ENCODE results near the gene CFAP97.

The CFAP97 gene

GRCh38 chr4:185113340-185113739 lies 90.5 kb downstream of the CFAP97 start:
- H3K79me2 ChIP-seq, result no peaks in the 10 kb centered on the region
- no peak for TF ChIP-seq CTCF (IDR thresholded peaks at IDR 0.05)
- H3K9me3 ChIP-seq (ENCODE audit: control insufficient read depth, low read length), result no peaks in the 10 kb centered on the region
- peaks cover 5% of the 10 kb centered on the region for H3K4me1 ChIP-seq
- no peak overlapping the region for H3K9ac ChIP-seq
- no peak overlapping the region for H3K4me2 ChIP-seq (ENCODE audit: low read length)
- H3K36me3 ChIP-seq (ENCODE audit: control insufficient read depth, insufficient read depth, low read length), result no peaks in the 10 kb centered on the region
- no peak overlapping the region for H3K27ac ChIP-seq
- no peaks in the 10 kb centered on the region for H3K27me3 ChIP-seq (ENCODE audit: control insufficient read depth, insufficient read depth, low read length)
- H3K4me3 ChIP-seq (ENCODE audit: low read depth, low read length), result no peak overlapping the region
- no peak overlapping the region for H2AFZ ChIP-seq

GRCh38 chr4:185112104-185112503 lies 91.7 kb downstream of the CFAP97 start:
- no peaks in the 10 kb centered on the region for H3K27me3 ChIP-seq (ENCODE audit: control insufficient read depth, insufficient read depth, low read length)
- no peak overlapping the region for H3K9ac ChIP-seq
- H2AFZ ChIP-seq, result no peak overlapping the region
- H3K36me3 ChIP-seq (ENCODE audit: control insufficient read depth, insufficient read depth, low read length), result no peaks in the 10 kb centered on the region
- TF ChIP-seq CTCF (IDR thresholded peaks at IDR 0.05), result no peak
- H3K27ac ChIP-seq, result no peak overlapping the region
- H3K4me2 ChIP-seq (ENCODE audit: low read length), result no peak overlapping the region
- H3K9me3 ChIP-seq (ENCODE audit: control insufficient read depth, low read length), result no peaks in the 10 kb centered on the region
- peaks cover 5% of the 10 kb centered on the region for H3K4me1 ChIP-seq
- H3K4me3 ChIP-seq (ENCODE audit: low read depth, low read length), result no peak overlapping the region
- H3K79me2 ChIP-seq, result no peaks in the 10 kb centered on the region

GRCh38 chr4:185110375-185110823 lies 93.4 kb downstream of the CFAP97 start:
- Histone ChIP-seq H3K4me3 (ENCODE audit: low read depth, low read length) (no peak overlapping the region), H3K4me1 (peaks cover 5% of the 10 kb centered on the region), H3K9ac (no peak overlapping the region), H3K79me2 (no peaks in the 10 kb centered on the region), H3K9me3 (ENCODE audit: control insufficient read depth, low read length) (no peaks in the 10 kb centered on the region), H2AFZ (no peak overlapping the region), H3K27me3 (ENCODE audit: control insufficient read depth, insufficient read depth, low read length) (no peaks in the 10 kb centered on the region), H3K36me3 (ENCODE audit: control insufficient read depth, insufficient read depth, low read length) (no peaks in the 10 kb centered on the region), H3K27ac (no peak overlapping the region), H3K4me2 (ENCODE audit: low read length) (no peak overlapping the region)
- TF ChIP-seq CTCF (IDR thresholded peaks at IDR 0.05), result no peak

- TF ChIP-seq CTCF (IDR thresholded peaks at IDR 0.05), result no peak
- Histone ChIP-seq H3K36me3 (ENCODE audit: control insufficient read depth, insufficient read depth, low read length) (no peaks in the 10 kb centered on the region), H3K9ac (no peak overlapping the region), H2AFZ (no peak overlapping the region), H3K4me3 (ENCODE audit: low read depth, low read length) (no peak overlapping the region), H3K9me3 (ENCODE audit: control insufficient read depth, low read length) (no peaks in the 10 kb centered on the region), H3K27me3 (ENCODE audit: control insufficient read depth, insufficient read depth, low read length) (no peaks in the 10 kb centered on the region), H3K79me2 (no peaks in the 10 kb centered on the region), H3K4me2 (ENCODE audit: low read length) (no peak overlapping the region), H3K4me1 (peaks cover 5% of the 10 kb centered on the region), H3K27ac (no peak overlapping the region)
Observed at GRCh38 chr4:185109736-185110135, 94.1 kb downstream of the CFAP97 start.
